H1 (cell line): Measurements from ENCODE around the gene KIF1B. TPM values are rescaled to one million over a fixed set of nuclear protein-coding genes. Genes with fewer than 3 reads are reported as not detected.
"Not testable (repeated sequence)": the region's sequence is repeated elsewhere in the genome, so short reads cannot be mapped to it uniquely, and the experiment has no call there.

ENCODE experiments used
- CTCF ChIA-PET: fragments of 300-600 bp; sonication (Branson Sonifier 250); formaldehyde crosslinking; loops from one replicate; lab custom pipeline; 2021; ENCODE audit not compliant: partially characterized antibody; lab: Charles Lee
- POLR2A ChIA-PET: fragments of 300-600 bp; sonication (Branson Sonifier 250); formaldehyde crosslinking; loops from one replicate; lab custom pipeline; 2021; ENCODE audit warnings: inconsistent platforms; ENCODE audit not compliant: partially characterized antibody; lab: Charles Lee
- DNase-seq, 2 experiments: peaks; one replicate each; pipeline versions ENCODE4 v3.0.0 to v3.0.0-alpha.2; 2010 to 2022; ENCODE audit warnings: low spot score in 2 of 2, low read depth in 1 of 2, mixed read lengths in 1 of 2
- FAIRE-seq: peaks from 2 replicates; lab custom pipeline; 2011; peaks lifted over from hg19 to GRCh38; lab: Jason Lieb, UNC
- H2AFZ ChIP-seq: 2 replicates; pipeline ENCODE4 v1.8.1; 2012; ENCODE audit warnings: low read length, inconsistent platforms
- H2AK5ac ChIP-seq: 2 replicates; pipeline ENCODE4 v1.6.1; 2013; ENCODE audit warnings: low read depth, low read length
- H2BK120ac ChIP-seq: replicated peaks from 2 replicates; pipeline ENCODE3; 2013; ENCODE audit warnings: low read depth, low read length, inconsistent platforms
- H2BK12ac ChIP-seq: 2 replicates; pipeline ENCODE4 v1.6.1; 2013; ENCODE audit warnings: low read depth, low read length
- H2BK15ac ChIP-seq: 2 replicates; pipeline ENCODE4 v1.6.1; 2013; ENCODE audit warnings: low read length
- H2BK20ac ChIP-seq: 2 replicates; pipeline ENCODE4 v1.6.1; 2013; ENCODE audit warnings: low read length
- H2BK5ac ChIP-seq: 2 replicates; pipeline ENCODE4 v1.6.1; 2013; ENCODE audit warnings: low read depth, low read length
- H3K14ac ChIP-seq: 2 replicates; pipeline ENCODE4 v1.6.1; 2013; ENCODE audit warnings: inconsistent platforms; ENCODE audit not compliant: insufficient read length
- H3K18ac ChIP-seq: 2 replicates; pipeline ENCODE4 v1.6.1; 2013; ENCODE audit warnings: low read length; ENCODE audit errors: extremely low read depth
- H3K23ac ChIP-seq: 2 replicates; pipeline ENCODE4 v1.6.1; 2013; ENCODE audit warnings: inconsistent platforms; ENCODE audit not compliant: insufficient read length
- H3K23me2 ChIP-seq: 2 replicates; pipeline ENCODE4 v1.6.1; 2013; ENCODE audit warnings: low read depth, low read length
- H3K27ac ChIP-seq: 2 replicates; pipeline ENCODE4 v1.6.1; 2011; ENCODE audit warnings: low read depth, low read length, inconsistent platforms
- H3K27me3 ChIP-seq, 4 experiments: replicated peaks in 1 of 4; 1 replicate in 1 of 4; 2 replicates in 3 of 4; pipeline versions ENCODE4 v1.6.1 to v1.8.1; 2011 to 2013; ENCODE audit warnings: low read length in 3 of 4, mild to moderate bottlenecking in 3 of 4, inconsistent platforms in 2 of 4, mixed read lengths in 2 of 4, moderate library complexity in 1 of 4; ENCODE audit not compliant: control insufficient read depth in 3 of 4, insufficient read depth in 3 of 4; ENCODE audit errors: extremely low read depth in 1 of 4
- H3K36me3 ChIP-seq, 4 experiments: 2 replicates each; pipeline versions ENCODE4 v1.6.1 to v1.8.1; 2011 to 2013; ENCODE audit warnings: mild to moderate bottlenecking in 4 of 4, low read length in 3 of 4, moderate library complexity in 2 of 4, control low read depth in 1 of 4, inconsistent platforms in 1 of 4; ENCODE audit not compliant: insufficient read depth in 4 of 4, control insufficient read depth in 2 of 4
- H3K4ac ChIP-seq: replicated peaks from 2 replicates; pipeline ENCODE3; 2013; ENCODE audit warnings: low read length, low read depth, mixed read lengths, inconsistent platforms; ENCODE audit not compliant: insufficient read length
- H3K4me1 ChIP-seq, 4 experiments: replicated peaks in 1 of 4; 1 replicate in 1 of 4; 2 replicates in 3 of 4; pipeline versions ENCODE4 v1.6.1 to v1.8.1; 2011 to 2013; ENCODE audit warnings: low read length in 3 of 4, inconsistent platforms in 2 of 4, mixed read lengths in 1 of 4; ENCODE audit not compliant: insufficient read depth in 4 of 4, control insufficient read depth in 3 of 4
- H3K4me2 ChIP-seq, 2 experiments: 2 replicates each; pipeline versions ENCODE4 v1.6.1 to v1.8.1; 2011 to 2013; ENCODE audit warnings: low read depth in 2 of 2, low read length in 2 of 2, control low read depth in 1 of 2, inconsistent platforms in 1 of 2, mild to moderate bottlenecking in 1 of 2; ENCODE audit not compliant: insufficient read depth in 1 of 2
- H3K4me3 ChIP-seq, 4 experiments: fragments of 200-600, 300-600 bp in 1 of 4; sonication (generic), shearing (Covaris generic), sonication (Bioruptor Twin) in 1 of 4; 2 replicates each; pipeline versions ENCODE4 v1.5.1 to v1.8.1; 2011 to 2016; ENCODE audit warnings: low read length in 4 of 4, low read depth in 3 of 4, control low read depth in 2 of 4, inconsistent platforms in 2 of 4, mild to moderate bottlenecking in 2 of 4, mixed read lengths in 1 of 4, moderate library complexity in 1 of 4; ENCODE audit not compliant: insufficient read depth in 2 of 4; ENCODE audit errors: extremely low read depth in 1 of 4
- H3K56ac ChIP-seq: replicated peaks from 2 replicates; pipeline ENCODE3; 2013; ENCODE audit warnings: low read depth, mild to moderate bottlenecking, mixed read lengths, low read length, inconsistent platforms; ENCODE audit not compliant: insufficient read length
- H3K79me1 ChIP-seq: 2 replicates; pipeline ENCODE4 v1.6.1; 2013; ENCODE audit warnings: low read depth, low read length, control low read depth
- H3K79me2 ChIP-seq, 2 experiments: 2 replicates each; pipeline versions ENCODE4 v1.6.1 to v1.8.1; 2012 to 2013; ENCODE audit warnings: low read length in 2 of 2, mild to moderate bottlenecking in 2 of 2, inconsistent platforms in 1 of 2; ENCODE audit not compliant: insufficient read depth in 2 of 2, control insufficient read depth in 1 of 2
- H3K9ac ChIP-seq, 4 experiments: replicated peaks in 1 of 4; 1 replicate in 1 of 4; 2 replicates in 3 of 4; pipeline versions ENCODE4 v1.6.1 to v1.8.1; 2011 to 2013; ENCODE audit warnings: low read depth in 3 of 4, low read length in 3 of 4, control low read depth in 2 of 4, mild to moderate bottlenecking in 2 of 4, moderate library complexity in 2 of 4, inconsistent platforms in 1 of 4; ENCODE audit errors: extremely low read depth in 1 of 4
- H3K9me3 ChIP-seq, 2 experiments: 2 replicates each; pipeline versions ENCODE4 v1.6.1 to v1.8.1; 2012 to 2013; ENCODE audit warnings: mild to moderate bottlenecking in 2 of 2, moderate library complexity in 2 of 2, control low read depth in 1 of 2, inconsistent platforms in 1 of 2, low read depth in 1 of 2, low read length in 1 of 2, mixed read lengths in 1 of 2; ENCODE audit not compliant: insufficient read depth in 2 of 2
- H4K20me1 ChIP-seq, 2 experiments: replicated peaks in 1 of 2; 2 replicates each; pipeline versions ENCODE3 to v1.8.1; 2011 to 2013; ENCODE audit warnings: inconsistent platforms in 2 of 2, low read length in 2 of 2, mild to moderate bottlenecking in 1 of 2; ENCODE audit not compliant: insufficient read depth in 2 of 2, control insufficient read depth in 1 of 2
- H4K5ac ChIP-seq: 2 replicates; pipeline ENCODE4 v1.6.1; 2013; ENCODE audit warnings: low read length, low read depth, mixed read lengths, inconsistent platforms; ENCODE audit not compliant: insufficient read length
- H4K8ac ChIP-seq: 2 replicates; pipeline ENCODE4 v1.8.0; 2013; ENCODE audit warnings: mild to moderate bottlenecking, moderate library complexity, low read length, inconsistent platforms; ENCODE audit not compliant: insufficient read depth; ENCODE audit errors: extremely low read depth
- H4K91ac ChIP-seq: replicated peaks from 2 replicates; pipeline ENCODE3; 2013; ENCODE audit warnings: low read length, mixed read lengths, inconsistent platforms; ENCODE audit not compliant: insufficient read length
- WGBS, 2 experiments: shearing (Covaris generic) in 1 of 2; methylation state at CpG; one replicate each; pipeline versions ENCODE4 v1.1.6 to v1.1.7; 2013 to 2015; ENCODE audit warnings: low lambda C conversion rate in 2 of 2, mixed read lengths in 2 of 2, inconsistent platforms in 1 of 2, low coverage in 1 of 2, missing lambda C conversion rate in 1 of 2; ENCODE audit not compliant: insufficient replicate concordance in 2 of 2, insufficient coverage in 1 of 2, insufficient read length in 1 of 2; ENCODE audit errors: extremely low coverage in 1 of 2, missing lambda C conversion rate in 1 of 2; 5-methylcytosine and 5-hydroxymethylcytosine counted together
- polyA plus RNA-seq, 7 experiments: library from polyadenylated mRNA; depleted of rRNA in 3 of 7; stranded (reverse) in 5 of 7; unstranded in 2 of 7; fragments of >200 nt in 5 of 7; fragments of 200-250 nt in 2 of 7; gene quantifications; 1 replicate in 5 of 7; 2 replicates in 1 of 7; 4 replicates in 1 of 7; pipeline versions ENCODE4 v1.2.1 to v1.2.3, GENCODE V29; 2011 to 2013; ENCODE audit warnings: missing spikeins in 2 of 7, mixed read lengths in 2 of 7
- total RNA-seq: library from RNA; stranded (reverse); fragmentation: NEBNext Ultra II Directional; extraction: Animal tissue kit (Norgen Biotek cat#: 25700); gene quantifications from 2 replicates; pipeline ENCODE4 v1.2.1, GENCODE V29; 2021

KIF1B gene
- total and polyA plus RNA-seq, 2 of the 8 experiments (the other 6 are each of a cell fraction or from before 2014, with no cell fraction given) = 39.1 to 74.2 TPM

DNA sequence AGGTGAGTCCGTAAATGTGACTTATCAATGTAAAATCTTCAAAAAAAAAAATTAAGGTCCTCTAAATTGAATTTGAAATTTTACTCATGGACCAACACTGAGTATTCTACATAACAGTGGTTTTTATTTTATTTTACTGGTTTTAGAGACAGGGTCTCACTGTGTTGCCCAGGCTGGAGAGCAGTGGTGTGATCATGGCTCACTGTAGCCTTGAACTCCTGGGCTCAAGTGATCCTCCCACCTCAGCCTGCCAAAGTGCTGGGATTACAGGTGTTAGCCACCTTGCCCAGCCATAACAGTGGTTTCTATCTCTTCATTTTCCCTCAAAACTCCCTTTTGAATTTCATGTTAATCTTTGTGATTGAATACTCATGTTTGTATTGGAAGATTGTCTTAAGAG, 205.6 kb downstream of the KIF1B start:
- H3K27ac ChIP-seq, H2AFZ ChIP-seq, H4K91ac ChIP-seq, H3K79me2 ChIP-seq, H3K27me3 ChIP-seq, H3K4me3 ChIP-seq, H3K18ac ChIP-seq, H3K9me3 ChIP-seq, H2BK15ac ChIP-seq, H3K56ac ChIP-seq, H2BK120ac ChIP-seq, H4K8ac ChIP-seq, H4K5ac ChIP-seq, H2BK5ac ChIP-seq, H3K4me2 ChIP-seq, H2BK20ac ChIP-seq, DNase-seq, H2BK12ac ChIP-seq, H3K4ac ChIP-seq, FAIRE-seq, H3K23ac ChIP-seq, H3K4me1 ChIP-seq, H3K23me2 ChIP-seq, H2AK5ac ChIP-seq, H3K14ac ChIP-seq, H4K20me1 ChIP-seq, H3K79me1 ChIP-seq, H3K9ac ChIP-seq: not testable (repeated sequence)
- 96% methylated on average over 1 of the region's 1 CpG; no CpG with 5 or more reads in 1 of the 2 experiments for WGBS, 2 experiments
- peaks cover 44 to 96% (median 77%) of the 10 kb centered on the region in 4 experiments for H3K36me3 ChIP-seq
- ChIA-PET CTCF (interaction anchor here (0.9 to 1.3 kb wide), 3 partner anchors 13 to 49 kb away, joined by 3 read pairs; partner anchors contain the start of gene CENPS), POLR2A (interaction anchor here (1.3 to 1.7 kb wide), 2 partner anchors 8 to 18 kb away, joined by 3 to 7 read pairs; no protein-coding TSS in a partner anchor)

DNA sequence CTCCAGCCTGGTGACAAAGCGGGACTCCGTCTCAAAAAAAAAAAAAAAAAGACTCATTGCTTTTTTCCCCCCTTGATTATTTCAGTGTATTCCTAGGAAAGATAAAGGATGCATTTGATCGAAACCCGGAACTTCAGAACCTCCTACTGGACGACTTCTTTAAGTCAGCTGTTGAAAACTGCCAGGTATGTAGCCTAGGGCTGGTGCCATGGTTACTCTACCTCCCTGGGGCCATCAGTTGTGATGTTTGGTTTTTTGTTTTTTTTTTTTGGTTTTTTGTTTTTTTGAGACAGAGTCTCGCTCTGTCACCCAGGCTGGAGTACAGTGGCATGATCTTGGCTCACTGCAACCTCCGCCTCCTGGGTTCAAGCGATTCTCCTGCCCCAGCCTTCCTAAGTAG, 208.4 kb downstream of the KIF1B start:
- H3K79me2 ChIP-seq = not testable (repeated sequence)

More for the DNA sequence above, 208.4 kb downstream of the KIF1B start:
- ChIA-PET POLR2A (interaction anchor here (0.6 to 1.7 kb wide), 2 partner anchors 11 to 18 kb away, joined by 3 to 5 read pairs; no protein-coding TSS in a partner anchor), CTCF (interaction anchor here (1.1 kb wide), 1 partner anchor 11 kb away, joined by 5 read pairs; the partner anchor contains the start of gene CENPS)
- not testable (repeated sequence) for H3K9ac ChIP-seq, H2BK12ac ChIP-seq, H4K20me1 ChIP-seq, H2BK15ac ChIP-seq, H4K91ac ChIP-seq, H3K56ac ChIP-seq, H2AK5ac ChIP-seq, FAIRE-seq, H2BK20ac ChIP-seq, H2BK120ac ChIP-seq, H3K4me2 ChIP-seq, H3K23ac ChIP-seq, H3K4ac ChIP-seq, H3K27me3 ChIP-seq, H3K27ac ChIP-seq, H3K23me2 ChIP-seq, H3K9me3 ChIP-seq, H3K79me1 ChIP-seq, H4K5ac ChIP-seq, H2BK5ac ChIP-seq, H3K14ac ChIP-seq, H4K8ac ChIP-seq, DNase-seq, H3K4me3 ChIP-seq, H3K4me1 ChIP-seq, H2AFZ ChIP-seq, H3K18ac ChIP-seq
- peaks cover 29 to 75% (median 52%) of the 10 kb centered on the region in 4 experiments for H3K36me3 ChIP-seq
- WGBS, 2 experiments = 96% methylated on average over 8 of the region's 8 CpGs; no CpG with 5 or more reads in 1 of the 2 experiments
